GM12878 (cell line): ENCODE measurements around the gene LAMB1. TPM values are rescaled to one million over a fixed set of nuclear protein-coding genes. Genes with fewer than 3 reads are reported as not detected.

Experiments used
- ATAC-seq: fragments of 200-7000 bp; cut with Tn5 transposase; 3 replicates; pipeline ENCODE4 v1.9.1; 2020; ENCODE audit warnings: mild to moderate bottlenecking, moderate library complexity
- BruUV-seq: library from RNA; stranded (reverse); fragments of 400-500 nt; replicated peaks from 2 replicates; lab custom pipeline; 2021; lab: Mats Ljungman, UMichigan
- CTCF ChIA-PET: fragments of 300-600 bp; sonication (Branson Sonifier 250); formaldehyde crosslinking; extraction: SDS; loops from one replicate; lab custom pipeline; 2021; ENCODE audit warnings: inconsistent platforms; lab: Yijun Ruan, JAX
- POLR2A ChIA-PET: fragments of 350-600 bp; formaldehyde crosslinking; extraction: SDS; loops from one replicate; lab custom pipeline; 2021; ENCODE audit warnings: inconsistent platforms; lab: Charles Lee
- RAD21 ChIA-PET: fragments of 300-600 bp; sonication (Branson Sonifier 250); formaldehyde crosslinking; loops from one replicate; lab custom pipeline; 2023; ENCODE audit warnings: antibody characterized with exemption; ENCODE audit not compliant: unreplicated experiment; lab: Charles Lee
- SMC1A ChIA-PET: fragments of 300-600 bp; sonication (Branson Sonifier 250); formaldehyde crosslinking; loops from one replicate; lab custom pipeline; 2023; ENCODE audit not compliant: unreplicated experiment, uncharacterized antibody; lab: Charles Lee
- DNase-seq: peaks from one replicate; pipeline ENCODE4 v3.0.0-alpha.2; 2011; ENCODE audit warnings: low read depth, low spot score
- FAIRE-seq: peaks from 3 replicates; lab custom pipeline; 2011; peaks lifted over from hg19 to GRCh38; lab: Jason Lieb, UNC
- H2AFZ ChIP-seq: 2 replicates; pipeline ENCODE4 v1.6.0; 2011; ENCODE audit warnings: low read depth, low read length, control low read depth; ENCODE audit not compliant: control insufficient read depth
- H3K27ac ChIP-seq: 2 replicates; pipeline ENCODE4 v1.5.1; 2011; ENCODE audit warnings: control low read depth; ENCODE audit not compliant: control insufficient read depth, insufficient read depth
- H3K27me3 ChIP-seq, 2 experiments: replicated peaks in 1 of 2; 2 replicates each; pipeline versions ENCODE4 v1.6.0 to v1.6.1; 2011; ENCODE audit warnings: low read length in 1 of 2; ENCODE audit not compliant: control insufficient read depth in 2 of 2, insufficient read depth in 2 of 2
- H3K36me3 ChIP-seq, 2 experiments: 2 replicates each; pipeline ENCODE4 v1.5.1; 2011; ENCODE audit warnings: low read length in 1 of 2; ENCODE audit not compliant: control insufficient read depth in 2 of 2, insufficient read depth in 2 of 2
- H3K4me1 ChIP-seq: 2 replicates; pipeline ENCODE4 v1.6.1; 2011; ENCODE audit warnings: mild to moderate bottlenecking, low read length, moderate library complexity, mixed read lengths; ENCODE audit not compliant: control insufficient read depth, insufficient read depth
- H3K4me2 ChIP-seq: 2 replicates; pipeline ENCODE4 v1.6.0; 2011; ENCODE audit warnings: control low read depth; ENCODE audit not compliant: control insufficient read depth, insufficient read depth
- H3K4me3 ChIP-seq: fragments of 200-600 bp; sonication (generic); 2 replicates; pipeline ENCODE4 v1.5.1; 2016
- H3K79me2 ChIP-seq: 2 replicates; pipeline ENCODE4 v1.6.0; 2011; ENCODE audit warnings: low read length; ENCODE audit not compliant: control insufficient read depth, insufficient read depth
- H3K9ac ChIP-seq: 2 replicates; pipeline ENCODE4 v1.8.0; 2011; ENCODE audit warnings: low read length, control low read depth, mixed read lengths; ENCODE audit not compliant: control insufficient read depth, insufficient read depth
- H3K9me3 ChIP-seq: replicated peaks from 3 replicates; pipeline ENCODE4 v1.5.1; 2011; ENCODE audit warnings: mild to moderate bottlenecking, low read length; ENCODE audit not compliant: control insufficient read depth, insufficient read depth
- H4K20me1 ChIP-seq: 2 replicates; pipeline ENCODE4 v1.6.0; 2011; ENCODE audit not compliant: control insufficient read depth, insufficient read depth
- FOS ChIP-seq: IDR thresholded peaks from 3 replicates; pipeline ENCODE4 v1.6.1; 2011; ENCODE audit warnings: borderline replicate concordance; ENCODE audit not compliant: insufficient read length; ENCODE audit errors: extremely low read depth
- WGBS: methylation state at CpG from one replicate; pipeline ENCODE4 v1.1.6; 2016; ENCODE audit warnings: low lambda C conversion rate; ENCODE audit not compliant: insufficient replicate concordance, insufficient coverage; ENCODE audit errors: missing lambda C conversion rate; 5-methylcytosine and 5-hydroxymethylcytosine counted together
- in situ Hi-C: fragments of 300-500 bp; cut with MboI; formaldehyde crosslinking; loops from 9 replicates; pipeline ENCODE4 v1.14.3; 2018; ENCODE audit warnings: mixed read lengths
- intact Hi-C: fragments of 100-400 bp; cut with micrococcal nuclease; formaldehyde crosslinking; loops from one replicate; pipeline ENCODE4 v1.14.2; 2022; ENCODE audit not compliant: unreplicated experiment
- polyA plus RNA-seq, 11 experiments: library from polyadenylated mRNA; depleted of rRNA in 4 of 11; unstranded in 6 of 11; stranded (reverse) in 5 of 11; fragments of >200 nt; fragmentation: Nextera tagmentation in 4 of 11; fragmentation: Illumina TruSeq in 1 of 11; extraction: Ambion mirVana in 4 of 11; extraction: Trizol in 1 of 11; gene quantifications; 1 replicate in 1 of 11; 2 replicates in 10 of 11; pipeline versions ENCODE4 v1.2.1 to v1.2.3, GENCODE V29; 2011 to 2016; ENCODE audit warnings: inconsistent platforms in 2 of 11, missing spikeins in 2 of 11, low read depth in 1 of 11
- total RNA-seq, 4 experiments: library from RNA; depleted of rRNA in 3 of 4; stranded (reverse); fragments of >200 nt in 3 of 4; fragmentation: Illumina TruSeq in 1 of 4; extraction: Trizol in 1 of 4; gene quantifications; 2 replicates each; pipeline versions ENCODE4 v1.2.1 to v1.2.3, GENCODE V29; 2013 to 2021
- TF ChIP-seq, protein P1 (sequence below): fragments of 450-650 bp; formaldehyde crosslinking; IDR thresholded peaks from 2 replicates; pipeline ENCODE4 v1.4.0; 2020; ENCODE audit warnings: mild to moderate bottlenecking, moderate library complexity
- TF ChIP-seq, protein P2 (sequence below): IDR thresholded peaks from 2 replicates; pipeline ENCODE4 v1.6.1; 2012; ENCODE audit warnings: low read depth, low read length, improper control_type of control experiment

Gene LAMB1
- total and polyA plus RNA-seq, 10 of the 15 experiments (the other 5 are each of a cell fraction or from before 2014, with no cell fraction given), result 0.05 to 2.2 (median 1.2) TPM; not detected in 4

DNA sequence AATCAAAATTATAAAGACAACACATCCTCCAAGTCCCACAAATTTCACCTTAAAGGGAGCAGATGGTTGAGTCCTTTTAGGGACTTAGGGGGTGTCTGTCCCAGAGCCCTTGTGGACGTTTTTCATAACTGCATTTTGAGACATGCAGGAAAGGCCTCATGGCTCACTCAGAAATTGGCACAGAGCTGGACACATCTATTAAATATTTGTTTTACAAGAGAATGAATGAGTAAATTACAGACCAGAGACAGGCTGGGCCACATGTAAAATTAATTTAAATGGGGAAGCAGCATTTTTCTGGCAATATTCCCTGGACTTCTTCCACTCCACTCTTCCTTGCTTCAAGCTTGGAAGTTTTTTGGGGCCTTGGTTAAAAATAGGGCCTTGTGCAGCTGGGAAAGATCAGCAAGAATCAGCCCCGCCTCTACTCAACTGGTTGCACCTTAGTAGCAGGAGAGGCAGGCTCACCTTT is 20.0 kb downstream of the LAMB1 start (continued):
- TF ChIP-seq, protein P1, sequence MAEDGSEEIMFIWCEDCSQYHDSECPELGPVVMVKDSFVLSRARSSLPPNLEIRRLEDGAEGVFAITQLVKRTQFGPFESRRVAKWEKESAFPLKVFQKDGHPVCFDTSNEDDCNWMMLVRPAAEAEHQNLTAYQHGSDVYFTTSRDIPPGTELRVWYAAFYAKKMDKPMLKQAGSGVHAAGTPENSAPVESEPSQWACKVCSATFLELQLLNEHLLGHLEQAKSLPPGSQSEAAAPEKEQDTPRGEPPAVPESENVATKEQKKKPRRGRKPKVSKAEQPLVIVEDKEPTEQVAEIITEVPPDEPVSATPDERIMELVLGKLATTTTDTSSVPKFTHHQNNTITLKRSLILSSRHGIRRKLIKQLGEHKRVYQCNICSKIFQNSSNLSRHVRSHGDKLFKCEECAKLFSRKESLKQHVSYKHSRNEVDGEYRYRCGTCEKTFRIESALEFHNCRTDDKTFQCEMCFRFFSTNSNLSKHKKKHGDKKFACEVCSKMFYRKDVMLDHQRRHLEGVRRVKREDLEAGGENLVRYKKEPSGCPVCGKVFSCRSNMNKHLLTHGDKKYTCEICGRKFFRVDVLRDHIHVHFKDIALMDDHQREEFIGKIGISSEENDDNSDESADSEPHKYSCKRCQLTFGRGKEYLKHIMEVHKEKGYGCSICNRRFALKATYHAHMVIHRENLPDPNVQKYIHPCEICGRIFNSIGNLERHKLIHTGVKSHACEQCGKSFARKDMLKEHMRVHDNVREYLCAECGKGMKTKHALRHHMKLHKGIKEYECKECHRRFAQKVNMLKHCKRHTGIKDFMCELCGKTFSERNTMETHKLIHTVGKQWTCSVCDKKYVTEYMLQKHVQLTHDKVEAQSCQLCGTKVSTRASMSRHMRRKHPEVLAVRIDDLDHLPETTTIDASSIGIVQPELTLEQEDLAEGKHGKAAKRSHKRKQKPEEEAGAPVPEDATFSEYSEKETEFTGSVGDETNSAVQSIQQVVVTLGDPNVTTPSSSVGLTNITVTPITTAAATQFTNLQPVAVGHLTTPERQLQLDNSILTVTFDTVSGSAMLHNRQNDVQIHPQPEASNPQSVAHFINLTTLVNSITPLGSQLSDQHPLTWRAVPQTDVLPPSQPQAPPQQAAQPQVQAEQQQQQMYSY (CRISPR knock-in tag), result no peak

DNA sequence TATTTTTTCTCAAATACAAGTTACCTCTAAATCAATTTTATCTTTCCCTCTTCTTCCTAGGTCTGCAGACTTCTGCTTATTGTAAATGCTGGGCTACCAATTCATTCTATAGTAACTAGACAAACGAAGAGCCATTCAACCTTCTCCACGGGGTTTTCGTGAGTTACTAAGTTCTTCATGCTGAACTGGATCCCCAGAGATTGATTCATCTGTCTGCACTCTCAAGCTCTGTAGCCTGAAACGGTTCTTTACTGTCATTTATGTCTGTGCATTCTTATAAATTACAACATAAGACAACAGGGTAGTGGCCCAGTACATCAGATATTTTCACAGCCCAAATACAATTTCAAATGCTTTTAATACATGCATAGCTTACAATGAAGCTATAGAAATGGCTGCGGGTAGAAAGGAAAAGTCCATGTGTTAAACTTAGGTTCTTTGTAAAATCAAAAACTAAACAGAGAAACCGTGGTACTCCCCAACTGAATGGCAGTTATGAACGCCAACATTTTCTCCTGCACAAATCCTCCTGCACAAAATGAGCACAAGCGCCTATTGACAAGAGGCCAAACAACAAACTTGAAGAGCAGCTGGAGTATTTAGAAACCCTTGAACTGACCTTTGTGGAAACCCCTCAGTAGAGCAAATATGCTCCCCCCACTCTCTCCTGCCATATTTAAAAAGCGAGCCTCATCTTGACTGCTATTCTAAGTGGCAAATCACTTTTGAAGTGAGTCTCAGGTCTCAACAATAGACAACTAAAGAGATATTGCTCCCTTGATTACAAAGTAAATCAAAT is 20.7 kb downstream of the LAMB1 start:
- intact Hi-C loops, result no loop called here
- CTCF ChIA-PET, result interaction anchor here (0.8 kb wide), 1 partner anchor 9 kb away, joined by 3 read pairs; no protein-coding TSS in a partner anchor

More for the DNA sequence above, 20.7 kb downstream of the LAMB1 start:
- DNase-seq, result no peak
- ChIA-PET POLR2A (no interaction called here), RAD21 (interaction anchor here (1.0 kb wide), 1 partner anchor 35 kb away, joined by 3 read pairs; no protein-coding TSS in a partner anchor), SMC1A (no interaction called here)
- ATAC-seq, result no peak
- Histone ChIP-seq H3K9ac (no peak overlapping the region), H4K20me1 (no peaks in the 10 kb centered on the region), H3K4me3 (no peak overlapping the region), H3K27ac (no peak overlapping the region), H3K27me3 (peaks cover 0 to 1% of the 10 kb centered on the region in 2 experiments; a peak in 2 of 4 replicates), H3K79me2 (no peaks in the 10 kb centered on the region), H3K9me3 (no peaks in the 10 kb centered on the region), H3K4me2 (no peak overlapping the region), H2AFZ (no peak overlapping the region), H3K4me1 (no peaks in the 10 kb centered on the region), H3K36me3 (no peaks in the 10 kb centered on the region)
- in situ Hi-C loops, result no loop called here
- WGBS, result 24% methylated on average over 9 of the region's 9 CpGs
- TF ChIP-seq FOS, result no peak
- TF ChIP-seq, protein P2, sequence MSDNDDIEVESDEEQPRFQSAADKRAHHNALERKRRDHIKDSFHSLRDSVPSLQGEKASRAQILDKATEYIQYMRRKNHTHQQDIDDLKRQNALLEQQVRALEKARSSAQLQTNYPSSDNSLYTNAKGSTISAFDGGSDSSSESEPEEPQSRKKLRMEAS, result no peak
- no peak for FAIRE-seq
- BruUV-seq, result no TSS peak
